GM12878 (cell line): ENCODE data around the gene DENND1A. TPM values are rescaled to one million over a fixed set of nuclear protein-coding genes. Genes with fewer than 3 reads are reported as not detected.

Source experiments
- ATAC-seq: fragments of 200-7000 bp; cut with Tn5 transposase; 3 replicates; pipeline ENCODE4 v1.9.1; 2020; ENCODE audit warnings: mild to moderate bottlenecking, moderate library complexity
- BruUV-seq: library from RNA; stranded (reverse); fragments of 400-500 nt; replicated peaks from 2 replicates; lab custom pipeline; 2021; lab: Mats Ljungman, UMichigan
- CTCF ChIA-PET: fragments of 300-600 bp; sonication (Branson Sonifier 250); formaldehyde crosslinking; extraction: SDS; loops from one replicate; lab custom pipeline; 2021; ENCODE audit warnings: inconsistent platforms; lab: Yijun Ruan, JAX
- POLR2A ChIA-PET: fragments of 350-600 bp; formaldehyde crosslinking; extraction: SDS; loops from one replicate; lab custom pipeline; 2021; ENCODE audit warnings: inconsistent platforms; lab: Charles Lee
- RAD21 ChIA-PET: fragments of 300-600 bp; sonication (Branson Sonifier 250); formaldehyde crosslinking; loops from one replicate; lab custom pipeline; 2023; ENCODE audit warnings: antibody characterized with exemption; ENCODE audit not compliant: unreplicated experiment; lab: Charles Lee
- SMC1A ChIA-PET: fragments of 300-600 bp; sonication (Branson Sonifier 250); formaldehyde crosslinking; loops from one replicate; lab custom pipeline; 2023; ENCODE audit not compliant: unreplicated experiment, uncharacterized antibody; lab: Charles Lee
- DNase-seq: peaks from one replicate; pipeline ENCODE4 v3.0.0-alpha.2; 2011; ENCODE audit warnings: low read depth, low spot score
- FAIRE-seq: peaks from 3 replicates; lab custom pipeline; 2011; peaks lifted over from hg19 to GRCh38; lab: Jason Lieb, UNC
- H2AFZ ChIP-seq: 2 replicates; pipeline ENCODE4 v1.6.0; 2011; ENCODE audit warnings: low read depth, low read length, control low read depth; ENCODE audit not compliant: control insufficient read depth
- H3K27ac ChIP-seq: 2 replicates; pipeline ENCODE4 v1.5.1; 2011; ENCODE audit warnings: control low read depth; ENCODE audit not compliant: control insufficient read depth, insufficient read depth
- H3K27me3 ChIP-seq, 2 experiments: replicated peaks in 1 of 2; 2 replicates each; pipeline versions ENCODE4 v1.6.0 to v1.6.1; 2011; ENCODE audit warnings: low read length in 1 of 2; ENCODE audit not compliant: control insufficient read depth in 2 of 2, insufficient read depth in 2 of 2
- H3K36me3 ChIP-seq, 2 experiments: 2 replicates each; pipeline ENCODE4 v1.5.1; 2011; ENCODE audit warnings: low read length in 1 of 2; ENCODE audit not compliant: control insufficient read depth in 2 of 2, insufficient read depth in 2 of 2
- H3K4me1 ChIP-seq: 2 replicates; pipeline ENCODE4 v1.6.1; 2011; ENCODE audit warnings: mild to moderate bottlenecking, low read length, moderate library complexity, mixed read lengths; ENCODE audit not compliant: control insufficient read depth, insufficient read depth
- H3K4me2 ChIP-seq: 2 replicates; pipeline ENCODE4 v1.6.0; 2011; ENCODE audit warnings: control low read depth; ENCODE audit not compliant: control insufficient read depth, insufficient read depth
- H3K4me3 ChIP-seq: fragments of 200-600 bp; sonication (generic); 2 replicates; pipeline ENCODE4 v1.5.1; 2016
- H3K79me2 ChIP-seq: 2 replicates; pipeline ENCODE4 v1.6.0; 2011; ENCODE audit warnings: low read length; ENCODE audit not compliant: control insufficient read depth, insufficient read depth
- H3K9ac ChIP-seq: 2 replicates; pipeline ENCODE4 v1.8.0; 2011; ENCODE audit warnings: low read length, control low read depth, mixed read lengths; ENCODE audit not compliant: control insufficient read depth, insufficient read depth
- H3K9me3 ChIP-seq: replicated peaks from 3 replicates; pipeline ENCODE4 v1.5.1; 2011; ENCODE audit warnings: mild to moderate bottlenecking, low read length; ENCODE audit not compliant: control insufficient read depth, insufficient read depth
- H4K20me1 ChIP-seq: 2 replicates; pipeline ENCODE4 v1.6.0; 2011; ENCODE audit not compliant: control insufficient read depth, insufficient read depth
- ATF7 ChIP-seq: fragments of 450-650 bp; IDR thresholded peaks from 2 replicates; pipeline ENCODE4 v1.6.1; 2016; ENCODE audit warnings: low read depth, mild to moderate bottlenecking
- CREM ChIP-seq: IDR thresholded peaks from 2 replicates; pipeline ENCODE4 v1.6.1; 2014; ENCODE audit warnings: antibody characterized with exemption, low read depth
- EP300 ChIP-seq, 2 experiments: fragments of 150-350 bp in 1 of 2; IDR thresholded peaks; 2 replicates each; pipeline ENCODE4 v1.6.1; 2011 to 2012; ENCODE audit warnings: low read depth in 2 of 2, low read length in 2 of 2, borderline replicate concordance in 1 of 2, improper control_type of control experiment in 1 of 2, inconsistent platforms in 1 of 2; ENCODE audit not compliant: control insufficient read depth in 1 of 2
- MEF2A ChIP-seq: IDR thresholded peaks from 2 replicates; pipeline ENCODE4 v1.6.1; 2011; ENCODE audit warnings: low read depth, mild to moderate bottlenecking, low read length, moderate library complexity; ENCODE audit not compliant: insufficient read depth
- MYB ChIP-seq: fragments of 150-350 bp; IDR thresholded peaks from 2 replicates; pipeline ENCODE4 v1.6.1; 2014; ENCODE audit warnings: mild to moderate bottlenecking, low read depth, low read length, borderline replicate concordance
- NR2C1 ChIP-seq: fragments of 450-650 bp; IDR thresholded peaks from 2 replicates; pipeline ENCODE4 v1.6.1; 2017; ENCODE audit warnings: antibody characterized with exemption, mild to moderate bottlenecking, moderate library complexity
- NR2C2 ChIP-seq: IDR thresholded peaks from 2 replicates; pipeline ENCODE4 v1.6.1; 2011; ENCODE audit warnings: borderline replicate concordance, low read depth; ENCODE audit not compliant: control insufficient read depth, insufficient read length
- NRF1 ChIP-seq: conservative IDR thresholded peaks from 2 replicates; pipeline ENCODE4 v1.6.1; 2011; ENCODE audit warnings: mild to moderate bottlenecking, low read depth, low read length, improper control_type of control experiment
- PBX3 ChIP-seq: IDR thresholded peaks from 2 replicates; pipeline ENCODE4 v1.6.1; 2011; ENCODE audit warnings: mild to moderate bottlenecking, low read depth, low read length, moderate library complexity; ENCODE audit not compliant: insufficient replicate concordance
- RBBP5 ChIP-seq: fragments of 200-600 bp; sonication (generic); conservative IDR thresholded peaks from 2 replicates; pipeline ENCODE4 v1.6.1; 2016
- SMAD1 ChIP-seq: fragments of 450-650 bp; IDR thresholded peaks from 2 replicates; pipeline ENCODE4 v1.6.1; 2018; ENCODE audit warnings: mild to moderate bottlenecking, low read depth; ENCODE audit not compliant: partially characterized antibody
- SREBF2 ChIP-seq: IDR thresholded peaks from 2 replicates; pipeline ENCODE4 v1.6.1; 2012; ENCODE audit warnings: mild to moderate bottlenecking, low read length
- ZNF24 ChIP-seq: fragments of 450-650 bp; IDR thresholded peaks from 2 replicates; pipeline ENCODE4 v1.6.1; 2017; ENCODE audit warnings: antibody characterized with exemption, mild to moderate bottlenecking
- ZSCAN29 ChIP-seq: fragments of 450-650 bp; IDR thresholded peaks from 2 replicates; pipeline ENCODE4 v1.6.1; 2017; ENCODE audit warnings: mild to moderate bottlenecking, moderate library complexity
- WGBS: methylation state at CpG from one replicate; pipeline ENCODE4 v1.1.6; 2016; ENCODE audit warnings: low lambda C conversion rate; ENCODE audit not compliant: insufficient replicate concordance, insufficient coverage; ENCODE audit errors: missing lambda C conversion rate; 5-methylcytosine and 5-hydroxymethylcytosine counted together
- in situ Hi-C: fragments of 300-500 bp; cut with MboI; formaldehyde crosslinking; loops from 9 replicates; pipeline ENCODE4 v1.14.3; 2018; ENCODE audit warnings: mixed read lengths
- intact Hi-C: fragments of 100-400 bp; cut with micrococcal nuclease; formaldehyde crosslinking; loops from one replicate; pipeline ENCODE4 v1.14.2; 2022; ENCODE audit not compliant: unreplicated experiment
- polyA plus RNA-seq, 11 experiments: library from polyadenylated mRNA; depleted of rRNA in 4 of 11; unstranded in 6 of 11; stranded (reverse) in 5 of 11; fragments of >200 nt; fragmentation: Nextera tagmentation in 4 of 11; fragmentation: Illumina TruSeq in 1 of 11; extraction: Ambion mirVana in 4 of 11; extraction: Trizol in 1 of 11; gene quantifications; 1 replicate in 1 of 11; 2 replicates in 10 of 11; pipeline versions ENCODE4 v1.2.1 to v1.2.3, GENCODE V29; 2011 to 2016; ENCODE audit warnings: inconsistent platforms in 2 of 11, missing spikeins in 2 of 11, low read depth in 1 of 11
- total RNA-seq, 4 experiments: library from RNA; depleted of rRNA in 3 of 4; stranded (reverse); fragments of >200 nt in 3 of 4; fragmentation: Illumina TruSeq in 1 of 4; extraction: Trizol in 1 of 4; gene quantifications; 2 replicates each; pipeline versions ENCODE4 v1.2.1 to v1.2.3, GENCODE V29; 2013 to 2021
- TF ChIP-seq, protein P1 (sequence below): IDR thresholded peaks from 2 replicates; pipeline ENCODE4 v1.6.1; 2011; ENCODE audit warnings: borderline replicate concordance, low read depth, mild to moderate bottlenecking, moderate library complexity, low read length; ENCODE audit not compliant: insufficient read depth, poor library complexity, severe bottlenecking

Gene DENND1A
- total and polyA plus RNA-seq, 10 of the 15 experiments (the other 5 are each of a cell fraction or from before 2014, with no cell fraction given), result 14.1 to 48.6 (median 35.2) TPM

GRCh38 chr9:123724211-123724796 is 205.6 kb downstream of the DENND1A start (continued):
- no peak for TF ChIP-seq EP300 (IDR thresholded peaks at IDR 0.05; ENCODE audit: borderline replicate concordance in 1 of 2, control insufficient read depth in 1 of 2, low read depth in 2 of 2, low read length in 2 of 2)
- no peak for TF ChIP-seq ATF7
- peak; percentile 54 for TF ChIP-seq SMAD1
- TF ChIP-seq MEF2A, result no peak

DNA sequence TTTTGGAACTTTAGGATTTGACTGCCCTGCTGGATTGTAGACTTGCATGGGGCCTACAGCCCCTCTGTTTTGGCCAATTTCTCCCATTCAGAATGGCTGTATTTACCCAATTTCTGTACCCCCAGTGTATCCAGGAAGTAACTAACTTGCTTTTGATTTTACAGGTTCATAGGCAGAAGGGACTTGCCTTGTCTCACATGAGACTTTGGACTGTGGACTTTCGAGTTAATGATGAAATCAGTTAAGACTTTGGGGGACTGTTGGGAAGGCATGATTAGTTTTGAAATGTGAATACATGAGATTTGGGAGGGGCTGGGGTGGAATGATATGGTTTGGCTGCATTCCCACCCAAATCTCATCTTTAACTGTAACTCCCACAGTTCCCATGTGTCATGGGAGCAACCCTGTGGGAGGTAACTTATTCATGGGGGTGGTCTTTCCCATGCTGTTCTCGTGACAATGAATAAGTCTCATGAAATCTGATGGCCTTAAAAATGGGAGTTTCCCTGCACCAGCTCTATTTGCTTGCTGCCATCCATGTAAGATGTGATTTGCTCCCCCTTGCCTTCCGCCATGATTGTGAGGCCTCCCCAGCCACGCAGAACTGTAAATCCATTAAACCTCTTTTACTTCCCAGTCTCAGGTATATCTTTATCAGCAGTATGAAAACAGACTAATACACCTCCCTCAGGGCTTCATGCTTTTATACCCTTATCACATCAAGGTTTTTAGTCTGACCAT is 206.6 kb downstream of the DENND1A start:
- Histone ChIP-seq H3K27ac (no peak overlapping the region), H3K36me3 (peaks cover 1 to 3% of the 10 kb centered on the region in 2 experiments; a peak in 3 of 4 replicates), H3K4me2 (no peak overlapping the region), H3K79me2 (0 out of 2 replicates have a peak, but pooled peaks cover 2% of the 10 kb centered on the region), H3K4me1 (no peaks in the 10 kb centered on the region), H3K27me3 (no peaks in the 10 kb centered on the region), H3K4me3 (no peak overlapping the region), H2AFZ (no peak overlapping the region), H4K20me1 (no peaks in the 10 kb centered on the region), H3K9ac (no peak overlapping the region), H3K9me3 (peaks cover 21% of the 10 kb centered on the region; the same call in 2 of the 3 replicates)
- CTCF ChIA-PET, result interaction anchor here (0.6 to 4.3 kb wide), 6 partner anchors 11 to 371 kb away, joined by 3 to 38 read pairs (median 6); no protein-coding TSS in a partner anchor
- intact Hi-C loops (no loop called here), in situ Hi-C loops (no loop called here)
- no peak for DNase-seq
- WGBS, result 80% methylated on average over 4 of the region's 4 CpGs
- no TSS peak for BruUV-seq
- POLR2A ChIA-PET, result interaction anchor here (0.5 to 1.4 kb wide), 2 partner anchors 13 to 21 kb away, joined by 4 to 6 read pairs; no protein-coding TSS in a partner anchor
- ATAC-seq, result no peak
- RAD21 ChIA-PET, result interaction anchor here (0.9 to 2.3 kb wide), 2 partner anchors 43 to 316 kb away, joined by 3 to 6 read pairs; no protein-coding TSS in a partner anchor
- SMC1A ChIA-PET, result interaction anchor here (0.9 to 5.6 kb wide), 8 partner anchors 12 to 317 kb away, joined by 3 to 30 read pairs (median 4); no protein-coding TSS in a partner anchor
- no peak for FAIRE-seq
- no peak for TF ChIP-seq PBX3
- TF ChIP-seq RBBP5, result no peak
- TF ChIP-seq NR2C2, result no peak
- no peak for TF ChIP-seq MYB
- TF ChIP-seq CREM, result no peak
- no peak for TF ChIP-seq ZSCAN29
- no peak for TF ChIP-seq ZNF24
- TF ChIP-seq, protein P1, sequence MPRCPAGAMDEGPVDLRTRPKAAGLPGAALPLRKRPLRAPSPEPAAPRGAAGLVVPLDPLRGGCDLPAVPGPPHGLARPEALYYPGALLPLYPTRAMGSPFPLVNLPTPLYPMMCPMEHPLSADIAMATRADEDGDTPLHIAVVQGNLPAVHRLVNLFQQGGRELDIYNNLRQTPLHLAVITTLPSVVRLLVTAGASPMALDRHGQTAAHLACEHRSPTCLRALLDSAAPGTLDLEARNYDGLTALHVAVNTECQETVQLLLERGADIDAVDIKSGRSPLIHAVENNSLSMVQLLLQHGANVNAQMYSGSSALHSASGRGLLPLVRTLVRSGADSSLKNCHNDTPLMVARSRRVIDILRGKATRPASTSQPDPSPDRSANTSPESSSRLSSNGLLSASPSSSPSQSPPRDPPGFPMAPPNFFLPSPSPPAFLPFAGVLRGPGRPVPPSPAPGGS, result no peak
- TF ChIP-seq SREBF2, result no peak
- no peak for TF ChIP-seq NR2C1
- TF ChIP-seq NRF1, result no peak
